GM18517 (cell line): ENCODE results near the gene GOLM1.

Experiments
- ATAC-seq: cut with Tn5 transposase; IDR thresholded peaks from one replicate; pipeline ENCODE4 v1.9.1; 2021; ENCODE audit warnings: mild to moderate bottlenecking, moderate library complexity; ENCODE audit not compliant: unreplicated experiment

The GOLM1 gene

GRCh38 chr9:86047361-86047760 lies 52.0 kb downstream of the GOLM1 start:
- no peak for ATAC-seq

GRCh38 chr9:86046930-86047341 lies 52.4 kb downstream of the GOLM1 start:
- no peak for ATAC-seq

DNA sequence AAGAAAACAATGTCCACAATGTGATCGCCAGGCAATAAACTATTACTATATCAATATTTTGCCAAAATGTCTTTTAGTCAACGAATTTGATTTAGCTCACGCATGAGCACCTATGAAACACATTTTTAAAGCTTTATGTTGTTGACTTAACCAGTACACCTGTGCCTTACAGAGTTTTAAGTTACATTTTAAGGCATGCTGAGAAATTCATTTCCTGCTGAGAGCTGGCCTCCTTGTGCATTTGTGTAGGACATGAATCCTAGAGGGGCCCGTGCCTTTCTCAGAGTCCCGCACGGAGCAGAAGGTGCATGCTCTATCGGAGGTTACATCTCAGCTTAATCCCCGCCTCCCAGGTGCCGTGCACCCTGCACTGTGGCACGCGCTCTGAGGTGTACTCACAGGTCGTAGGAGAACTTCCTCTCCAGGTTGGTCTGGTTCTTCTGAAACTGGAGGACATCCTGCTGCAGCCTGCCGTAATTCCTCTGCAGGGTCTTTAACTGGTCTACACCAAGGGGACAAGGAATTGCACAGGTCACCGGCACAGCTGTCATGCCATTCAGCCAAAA lies 53.2 kb downstream of the GOLM1 start:
- no peak for ATAC-seq

- no peak for ATAC-seq
Observed at GRCh38 chr9:86045654-86046053, 53.7 kb downstream of the GOLM1 start.

GRCh38 chr9:86043999-86044398 lies 55.4 kb downstream of the GOLM1 start:
- no peak for ATAC-seq

DNA sequence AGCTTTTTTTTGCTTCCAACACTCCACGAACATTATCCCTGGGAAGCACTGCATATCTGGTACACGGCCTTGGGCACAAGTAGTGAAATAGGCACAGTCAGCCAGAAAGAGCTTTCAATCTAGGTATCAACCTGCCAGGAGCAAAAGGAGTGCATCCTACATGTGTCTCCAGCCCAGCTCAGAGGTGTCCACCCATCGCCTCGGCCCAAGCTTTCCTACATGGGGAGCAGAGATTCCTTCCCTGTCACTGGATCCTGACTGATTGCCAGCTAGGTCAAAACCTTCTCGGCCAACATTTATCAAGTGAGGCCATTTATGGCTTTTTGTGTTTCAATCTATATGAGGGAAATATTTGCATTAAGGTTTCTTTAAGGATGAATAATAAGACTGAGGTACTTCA lies 55.8 kb downstream of the GOLM1 start:
- ATAC-seq, result no peak

DNA sequence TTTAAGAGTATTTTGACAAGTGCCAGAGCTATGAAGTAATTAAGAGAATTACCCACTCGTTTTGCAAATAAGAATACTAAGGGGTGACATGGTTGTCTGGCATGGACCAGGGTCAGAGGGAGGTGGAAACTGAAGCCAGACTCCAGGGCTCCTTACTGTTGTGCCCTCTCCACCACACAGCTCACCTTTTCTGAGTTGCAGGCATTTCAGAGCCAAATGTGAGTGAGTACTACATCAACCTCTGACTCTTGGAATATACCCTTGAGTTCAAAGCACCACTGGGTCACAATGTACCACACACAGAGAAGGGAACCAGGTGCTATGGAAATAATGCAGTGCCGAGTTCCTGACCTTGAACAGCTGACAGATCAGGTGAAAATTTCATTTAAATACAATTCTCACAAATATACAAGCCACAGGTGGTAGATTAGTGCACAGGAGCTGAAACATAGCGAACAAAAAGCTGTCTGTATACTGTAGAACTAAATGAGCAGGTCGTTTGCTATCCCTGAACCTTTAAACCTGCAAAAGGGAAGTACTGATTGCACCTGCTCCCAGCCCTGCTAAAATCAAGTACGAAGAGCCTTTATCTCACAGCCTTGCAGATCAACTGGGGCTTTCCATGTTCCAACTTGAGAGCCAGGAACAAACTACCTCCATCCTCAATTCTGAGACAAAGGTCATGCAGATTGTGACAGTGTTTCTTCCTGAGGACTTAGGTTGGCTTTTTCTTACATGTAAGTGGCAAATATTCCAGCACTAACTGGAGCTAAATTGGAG lies 57.0 kb downstream of the GOLM1 start:
- ATAC-seq, result no peak

GRCh38 chr9:86041311-86041741 lies 58.0 kb downstream of the GOLM1 start:
- ATAC-seq, result no peak

DNA sequence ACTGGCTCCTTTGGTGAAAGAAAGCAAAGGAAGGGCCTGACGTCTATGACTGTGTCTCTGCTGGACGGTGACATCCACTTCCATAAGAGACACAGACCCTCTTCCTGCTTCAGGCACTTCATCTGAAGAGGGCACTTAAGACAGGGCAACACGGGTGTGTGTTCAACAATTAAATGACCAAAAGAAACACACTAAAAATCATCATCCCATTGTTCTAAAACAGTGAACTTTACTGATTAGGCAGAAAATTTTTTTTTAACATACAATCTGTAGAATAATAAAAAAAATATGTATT lies 58.5 kb downstream of the GOLM1 start:
- ATAC-seq, result no peak

GRCh38 chr9:86039991-86040860 lies 59.1 kb downstream of the GOLM1 start:
- ATAC-seq, result no peak

- no peak for ATAC-seq
Observed at GRCh38 chr9:86036555-86036954, 62.8 kb downstream of the GOLM1 start.

GRCh38 chr9:86035827-86036440 lies 63.4 kb downstream of the GOLM1 start:
- ATAC-seq, result no peak

DNA sequence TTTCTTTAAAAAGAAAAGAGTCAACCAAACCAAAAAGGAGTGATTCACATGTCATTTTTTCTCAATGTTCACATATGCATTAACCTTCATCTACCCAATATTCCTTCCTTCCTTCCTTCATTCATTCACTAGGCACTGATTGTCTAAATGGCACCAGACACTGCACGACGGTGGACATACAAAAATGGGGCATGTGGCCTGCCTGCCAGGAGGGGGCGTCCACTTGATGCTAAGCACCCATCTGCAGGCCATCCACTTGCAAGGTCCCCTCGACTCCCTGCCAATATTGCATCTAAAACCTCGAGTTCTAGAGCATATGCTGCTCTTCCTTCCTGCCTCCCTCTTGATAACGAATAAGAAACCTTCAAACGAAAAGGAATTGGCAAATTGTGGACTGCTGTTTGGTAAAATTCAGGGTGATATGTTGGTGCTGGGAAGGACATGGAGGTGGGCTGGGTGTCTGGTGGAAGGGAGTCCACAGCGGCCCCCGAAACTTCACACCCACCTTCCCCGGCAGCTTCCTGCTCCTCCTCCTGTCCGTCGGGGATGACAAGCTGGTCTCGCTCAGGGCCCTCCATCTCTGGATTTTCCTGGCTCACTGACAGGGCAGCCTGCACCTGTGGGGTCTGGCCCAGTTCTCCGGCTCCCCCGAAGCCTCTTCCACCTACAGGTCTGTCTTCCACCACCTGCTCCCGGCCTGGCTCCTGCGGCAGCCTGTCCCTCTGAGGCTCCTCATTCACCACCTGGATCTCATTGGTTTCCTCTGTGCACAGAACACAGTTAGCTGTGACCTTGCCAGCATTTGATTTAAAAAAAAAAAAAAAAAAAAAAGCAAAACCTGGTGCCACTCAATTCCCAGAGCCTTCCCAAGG lies 64.3 kb downstream of the GOLM1 start:
- ATAC-seq, result no peak

- no peak for ATAC-seq
Observed at GRCh38 chr9:86027767-86028166, 71.6 kb downstream of the GOLM1 start.

- no peak for ATAC-seq
Observed at GRCh38 chr9:86022687-86023266, 76.6 kb downstream of the GOLM1 start.

- no peak for ATAC-seq
Observed at GRCh38 chr9:86021166-86021565, 78.2 kb downstream of the GOLM1 start.

DNA sequence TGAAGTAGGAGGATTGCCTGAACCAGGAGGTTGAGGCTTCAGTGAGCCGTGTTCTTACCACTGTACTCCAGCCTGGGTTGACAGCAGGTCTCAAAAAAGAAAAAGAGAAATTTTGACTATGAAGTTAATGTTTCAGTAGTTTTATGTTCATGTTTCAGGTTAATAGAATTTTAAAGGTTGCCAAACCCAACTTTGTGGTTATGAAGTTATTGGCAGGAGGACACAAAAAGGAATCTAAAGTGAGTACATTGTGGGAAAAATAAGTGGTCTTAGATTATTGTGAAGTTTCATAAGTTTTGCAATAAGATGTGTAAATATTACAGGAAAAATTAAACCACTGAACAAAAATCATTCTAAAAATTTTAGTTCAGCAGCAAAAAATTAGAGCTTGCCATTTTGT lies 78.6 kb downstream of the GOLM1 start:
- ATAC-seq, result no peak

GRCh38 chr9:86009133-86009532 lies 90.2 kb downstream of the GOLM1 start:
- ATAC-seq, result no peak

- ATAC-seq, result no peak
Observed at GRCh38 chr9:86005253-86005775, 94.0 kb downstream of the GOLM1 start.

DNA sequence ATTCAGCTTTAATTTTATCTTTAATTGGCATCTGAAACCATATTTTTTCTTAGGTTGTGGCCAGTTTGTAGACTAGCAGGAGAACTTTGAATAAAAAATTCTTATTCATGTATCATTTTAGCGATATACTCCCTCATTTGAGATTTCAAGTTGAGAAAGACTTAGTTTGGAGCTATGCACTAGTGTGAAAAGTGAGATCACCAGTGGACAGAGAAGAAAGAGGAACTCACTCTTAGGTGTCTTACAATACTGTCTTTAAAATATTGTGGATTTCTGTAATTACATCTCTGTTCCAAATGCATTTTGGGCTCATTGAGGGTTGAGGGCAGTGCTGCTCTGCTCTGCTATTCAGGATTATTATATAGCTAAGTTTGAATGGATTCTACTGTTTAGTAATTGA lies 103.8 kb downstream of the GOLM1 start:
- no peak for ATAC-seq
